CD4-positive, CD25-positive, alpha-beta regulatory T cell (primary cell): ENCODE results near the gene ZFP90. TPM values are rescaled to one million over a fixed set of nuclear protein-coding genes. Genes with fewer than 3 reads are reported as not detected.

Source experiments
- ATAC-seq, 2 donors: fragments of 150-1000 bp; cut with Tn5 transposase; one replicate each; pipeline ENCODE4 v1.10.0; 2021; ENCODE audit warnings: low read depth in 2 of 2, moderate number of reproducible peaks in 2 of 2, moderate library complexity in 1 of 2
- DNase-seq, 3 donors: peaks; one replicate each; pipeline versions ENCODE4 v3.0.0 to v3.0.0-alpha.2; 2012 to 2022; ENCODE audit warnings: mixed read lengths in 1 of 3
- H3K27ac ChIP-seq: one replicate; pipeline ENCODE4 v1.7.0; 2013; ENCODE audit warnings: mild to moderate bottlenecking, low read length; ENCODE audit not compliant: insufficient read depth, poor library complexity, severe bottlenecking
- H3K27me3 ChIP-seq: one replicate; pipeline ENCODE4 v1.7.0; 2013; ENCODE audit warnings: low read length; ENCODE audit not compliant: control insufficient read depth, insufficient read depth
- H3K36me3 ChIP-seq: one replicate; pipeline ENCODE4 v1.7.0; 2013; ENCODE audit warnings: mild to moderate bottlenecking, low read length, moderate library complexity; ENCODE audit not compliant: control insufficient read depth, insufficient read depth
- H3K4me1 ChIP-seq: 2 replicates; pipeline ENCODE4 v1.7.0; 2013; ENCODE audit warnings: mild to moderate bottlenecking, low read length; ENCODE audit not compliant: insufficient read depth, control insufficient read depth, poor library complexity, severe bottlenecking
- H3K4me3 ChIP-seq: one replicate; pipeline ENCODE4 v1.7.0; 2013; ENCODE audit warnings: low read depth, mild to moderate bottlenecking, low read length, moderate library complexity
- H3K9me3 ChIP-seq, 2 experiments: 1 replicate in 1 of 2; 2 replicates in 1 of 2; pipeline ENCODE4 v1.7.0; 2013; ENCODE audit warnings: low read length in 2 of 2, mild to moderate bottlenecking in 1 of 2, moderate library complexity in 1 of 2; ENCODE audit not compliant: control insufficient read depth in 2 of 2
- H3K27ac Mint-ChIP-seq, 3 donors: one replicate each; pipeline ENCODE4 v1.8.0; 2020 to 2022; ENCODE audit warnings: mild to moderate bottlenecking in 3 of 3, mixed read lengths in 3 of 3, moderate library complexity in 2 of 3
- H3K27me3 Mint-ChIP-seq: one replicate; pipeline ENCODE4 v1.8.0; 2022; ENCODE audit warnings: mild to moderate bottlenecking, mixed read lengths
- H3K36me3 Mint-ChIP-seq: one replicate; pipeline ENCODE4 v1.8.0; 2020; ENCODE audit warnings: mixed read lengths
- H3K4me1 Mint-ChIP-seq, 4 donors: one replicate each; pipeline ENCODE4 v1.8.0; 2020 to 2022; ENCODE audit warnings: mixed read lengths in 4 of 4, mild to moderate bottlenecking in 1 of 4
- H3K4me3 Mint-ChIP-seq, 4 donors: one replicate each; pipeline ENCODE4 v1.8.0; 2020 to 2022; ENCODE audit warnings: mild to moderate bottlenecking in 4 of 4, mixed read lengths in 4 of 4, moderate library complexity in 3 of 4
- H3K9me3 Mint-ChIP-seq, 7 donors: one replicate each; pipeline ENCODE4 v1.8.0; 2020 to 2022; ENCODE audit warnings: mixed read lengths in 7 of 7, mild to moderate bottlenecking in 3 of 7, moderate library complexity in 2 of 7
- polyA plus RNA-seq, 4 donors: library from polyadenylated mRNA; unstranded; fragments of 300-500 nt; fragmentation: Illumina TruSeq; gene quantifications; one replicate each; pipeline ENCODE4 v1.2.3, GENCODE V29; 2021
- total RNA-seq: library from RNA; stranded (reverse); gene quantifications from one replicate; pipeline ENCODE4 v1.2.3, GENCODE V29; 2022

ZFP90 gene
- total and polyA plus RNA-seq, 5 donors from 2014 or later, result 20.6 to 49.3 (median 24.8) TPM

DNA sequence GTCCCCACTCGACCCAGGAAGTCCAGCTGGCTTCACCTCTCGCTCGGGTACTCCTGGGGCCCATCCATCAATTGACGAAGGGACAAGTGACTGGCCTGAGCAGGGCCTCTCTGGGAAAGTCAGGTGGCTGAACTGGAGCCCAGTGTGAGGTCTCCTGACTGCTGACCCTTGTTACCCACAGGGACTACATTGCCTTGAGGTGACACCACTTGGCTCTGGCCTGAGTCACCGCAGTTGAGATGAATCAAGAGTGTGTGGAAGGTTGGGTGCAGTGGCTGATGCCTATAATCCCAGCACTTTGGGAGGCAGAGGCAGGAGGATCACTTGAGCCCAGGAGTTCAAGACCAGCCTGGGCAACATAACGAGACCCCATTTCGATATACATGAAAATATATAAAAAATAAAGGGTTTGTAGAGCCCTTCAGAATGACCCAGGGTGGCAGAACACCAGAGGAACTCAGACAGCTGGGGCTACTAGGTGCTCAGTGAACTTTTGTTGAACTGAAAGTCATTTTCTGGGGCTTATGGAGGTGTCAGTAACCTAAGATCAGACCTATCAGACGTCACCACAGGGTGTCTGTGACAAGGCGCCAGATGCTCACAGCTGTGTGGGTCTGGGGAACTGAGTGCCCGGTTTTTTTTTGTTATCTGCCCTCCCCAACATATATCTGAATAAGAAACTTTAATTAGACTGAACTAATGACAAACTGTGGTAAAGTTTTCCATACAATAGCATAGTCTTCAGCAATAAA is 14.8 kb upstream of the ZFP90 start:
- H3K27ac ChIP-seq, result no peak overlapping the region
- Mint-ChIP-seq H3K4me3 (no peak overlapping the region), H3K4me1 (peaks cover 5 to 16% (median 10%) of the 10 kb centered on the region in 4 donors), H3K27ac (no peak overlapping the region), H3K27me3 (peaks cover 23% of the 10 kb centered on the region), H3K9me3 (no peaks in the 10 kb centered on the region), H3K36me3 (no peaks in the 10 kb centered on the region)
- ATAC-seq, result no peak
- no peaks in the 10 kb centered on the region for H3K27me3 ChIP-seq
- DNase-seq, result no peak
- peaks cover 15% of the 10 kb centered on the region for H3K4me1 ChIP-seq
- no peaks in the 10 kb centered on the region for H3K9me3 ChIP-seq
- H3K4me3 ChIP-seq, result no peak overlapping the region
- no peaks in the 10 kb centered on the region for H3K36me3 ChIP-seq

GRCh38 chr16:68526143-68526781 is 12.8 kb upstream of the ZFP90 start:
- Histone ChIP-seq H3K4me1 (peaks cover 24% of the 10 kb centered on the region), H3K27ac (no peak overlapping the region), H3K27me3 (no peaks in the 10 kb centered on the region), H3K9me3 (no peaks in the 10 kb centered on the region), H3K4me3 (no peak overlapping the region), H3K36me3 (no peaks in the 10 kb centered on the region)
- DNase-seq (peak in 1 of 3 donors; percentile 29), ATAC-seq (no peak)
- Mint-ChIP-seq H3K36me3 (no peaks in the 10 kb centered on the region), H3K27me3 (peaks cover 14% of the 10 kb centered on the region), H3K27ac (no peak overlapping the region), H3K4me1 (peaks cover 5 to 25% (median 13%) of the 10 kb centered on the region in 4 donors), H3K9me3 (no peaks in the 10 kb centered on the region), H3K4me3 (no peak overlapping the region)

- no peak overlapping the region for H3K27ac Mint-ChIP-seq
- H3K36me3 ChIP-seq, result no peaks in the 10 kb centered on the region
- H3K27me3 Mint-ChIP-seq, result peaks cover 10% of the 10 kb centered on the region
- H3K4me1 Mint-ChIP-seq, result peaks cover 5 to 24% (median 15%) of the 10 kb centered on the region in 4 donors
- H3K4me1 ChIP-seq, result peaks cover 24% of the 10 kb centered on the region
- H3K9me3 Mint-ChIP-seq, result no peaks in the 10 kb centered on the region
- no peak overlapping the region for H3K4me3 Mint-ChIP-seq
- H3K27ac ChIP-seq, result no peak overlapping the region
- H3K4me3 ChIP-seq, result no peak overlapping the region
- H3K27me3 ChIP-seq, result no peaks in the 10 kb centered on the region
- ATAC-seq (no peak), DNase-seq (no peak)
- H3K36me3 Mint-ChIP-seq, result no peaks in the 10 kb centered on the region
- H3K9me3 ChIP-seq, result no peaks in the 10 kb centered on the region
Measured at GRCh38 chr16:68526782-68527145, 12.3 kb upstream of the ZFP90 start.

DNA sequence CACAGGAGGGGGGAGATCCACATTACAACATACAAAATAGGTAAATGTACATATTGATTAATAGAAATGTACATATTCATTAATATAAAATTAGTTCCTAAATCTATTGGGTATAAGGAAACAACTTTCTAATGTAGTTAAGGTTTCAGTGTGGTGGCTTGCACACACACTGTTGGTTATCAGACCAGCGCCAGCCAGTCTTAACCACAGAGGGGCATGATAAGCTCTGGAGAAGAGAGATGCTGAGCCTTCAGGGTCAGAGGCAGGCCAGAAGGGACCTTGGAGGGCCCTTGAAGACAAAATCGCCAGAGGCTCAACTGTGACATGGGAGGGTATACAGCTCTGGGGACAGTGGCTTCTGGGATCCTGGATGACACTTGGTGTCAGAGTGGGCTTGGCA is 10.9 kb upstream of the ZFP90 start:
- H3K27me3 ChIP-seq, result no peaks in the 10 kb centered on the region
- H3K9me3 ChIP-seq, result no peaks in the 10 kb centered on the region
- H3K9me3 Mint-ChIP-seq, result no peaks in the 10 kb centered on the region
- H3K27me3 Mint-ChIP-seq, result peaks cover 10% of the 10 kb centered on the region
- DNase-seq (no peak), ATAC-seq (peak in 1 of 2 donors; percentile 3)
- H3K27ac Mint-ChIP-seq, result peak overlapping the region in 1 of 3 donors; percentile 92
- no peaks in the 10 kb centered on the region for H3K36me3 ChIP-seq
- H3K4me3 ChIP-seq, result no peak overlapping the region
- H3K36me3 Mint-ChIP-seq, result no peaks in the 10 kb centered on the region
- H3K4me3 Mint-ChIP-seq, result peak overlapping the region in 2 of 4 donors; percentile 36 to 92
- H3K4me1 ChIP-seq, result peaks cover 24% of the 10 kb centered on the region
- H3K4me1 Mint-ChIP-seq, result peaks cover 5 to 24% (median 15%) of the 10 kb centered on the region in 4 donors
- no peak overlapping the region for H3K27ac ChIP-seq

- peak; percentile 81 to 90 (median 89) for DNase-seq
- Mint-ChIP-seq H3K4me1 (peaks cover 5 to 24% (median 15%) of the 10 kb centered on the region in 4 donors), H3K27ac (peak overlapping the region; percentile 76 to 92 (median 89)), H3K9me3 (no peaks in the 10 kb centered on the region), H3K36me3 (peaks cover under 1% of the 10 kb centered on the region), H3K4me3 (peak overlapping the region; percentile 91 to 95 (median 92)), H3K27me3 (peaks cover 8% of the 10 kb centered on the region)
- H3K4me3 ChIP-seq, result no peak overlapping the region
- no peaks in the 10 kb centered on the region for H3K9me3 ChIP-seq
- no peak overlapping the region for H3K27ac ChIP-seq
- no peaks in the 10 kb centered on the region for H3K36me3 ChIP-seq
- H3K4me1 ChIP-seq, result peaks cover 24% of the 10 kb centered on the region
- H3K27me3 ChIP-seq, result no peaks in the 10 kb centered on the region
- ATAC-seq, result peak; percentile 84 to 85
Measured at GRCh38 chr16:68528686-68529379, 10.3 kb upstream of the ZFP90 start.

DNA sequence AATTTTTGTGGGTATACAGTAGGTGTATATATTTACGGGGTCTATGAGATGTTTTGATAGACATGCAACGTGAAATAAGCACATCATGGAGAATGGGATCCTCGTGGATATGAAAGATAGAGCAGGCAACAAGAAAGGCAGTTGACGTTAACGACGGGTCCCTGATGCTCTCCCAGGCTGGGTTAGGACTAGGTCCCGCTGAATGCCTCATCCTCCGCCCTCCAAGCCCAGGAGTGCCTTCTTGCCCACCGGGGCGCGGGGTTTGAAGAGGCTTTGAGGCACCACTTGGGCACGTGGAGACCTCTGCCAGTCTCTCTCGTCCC is 9.5 kb upstream of the ZFP90 start:
- Histone ChIP-seq H3K4me3 (peak overlapping the region; percentile 71), H3K36me3 (no peaks in the 10 kb centered on the region), H3K27me3 (no peaks in the 10 kb centered on the region), H3K27ac (peak overlapping the region; percentile 38), H3K4me1 (peaks cover 24% of the 10 kb centered on the region), H3K9me3 (no peaks in the 10 kb centered on the region)
- Mint-ChIP-seq H3K27ac (peak overlapping the region in 2 of 3 donors; percentile 89 to 92), H3K4me1 (peaks cover 5 to 24% (median 15%) of the 10 kb centered on the region in 4 donors), H3K27me3 (peaks cover 6% of the 10 kb centered on the region), H3K9me3 (no peaks in the 10 kb centered on the region), H3K4me3 (peak overlapping the region; percentile 91 to 94 (median 92)), H3K36me3 (peaks cover 4% of the 10 kb centered on the region)
- DNase-seq, result no peak
- peak; percentile 4 to 9 for ATAC-seq

DNA sequence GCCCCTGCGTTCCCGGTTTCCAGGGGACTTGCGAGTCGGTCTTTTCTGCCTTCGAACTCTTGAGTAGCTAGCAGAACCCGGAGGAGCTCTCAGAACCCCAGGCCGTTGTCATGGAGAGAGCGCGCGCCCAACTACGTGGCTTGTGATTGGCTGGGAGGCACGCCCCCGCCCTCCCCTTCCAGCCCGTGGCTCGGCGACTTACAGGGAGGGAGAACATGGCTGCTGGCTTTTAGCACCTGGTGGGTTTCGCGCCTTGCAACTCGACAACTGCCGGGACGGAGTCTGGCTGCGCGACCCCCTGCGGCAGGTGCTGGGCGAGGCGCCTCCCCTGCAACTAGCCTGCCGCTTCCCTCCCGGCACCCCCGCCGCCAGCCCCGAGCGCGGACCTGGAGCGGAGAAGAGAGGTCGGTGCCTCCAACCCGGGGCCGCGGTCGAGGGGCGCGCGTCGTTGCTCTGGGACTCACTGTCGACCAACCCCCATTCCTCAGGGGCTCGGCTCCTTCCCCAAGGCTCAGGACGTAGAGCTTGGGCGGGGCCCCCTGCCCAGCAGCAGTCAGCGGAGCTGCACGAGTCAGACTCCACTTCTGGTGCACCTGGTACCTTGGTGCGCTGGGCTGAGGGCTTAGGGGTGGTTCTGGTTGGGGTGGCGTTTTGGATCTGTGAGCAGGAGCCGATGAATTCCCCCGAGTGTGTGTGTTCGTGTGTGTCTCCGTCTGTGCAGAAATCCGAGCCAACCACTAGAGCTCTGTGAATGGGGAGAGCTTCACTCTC is 9.0 kb upstream of the ZFP90 start:
- Mint-ChIP-seq H3K27me3 (peaks cover 6% of the 10 kb centered on the region), H3K4me1 (peaks cover 5 to 24% (median 15%) of the 10 kb centered on the region in 4 donors), H3K9me3 (no peaks in the 10 kb centered on the region), H3K4me3 (peak overlapping the region; percentile 91 to 94 (median 92)), H3K27ac (peak overlapping the region in 2 of 3 donors; percentile 89 to 92), H3K36me3 (peaks cover 7% of the 10 kb centered on the region)
- no peaks in the 10 kb centered on the region for H3K27me3 ChIP-seq
- H3K36me3 ChIP-seq, result no peaks in the 10 kb centered on the region
- H3K9me3 ChIP-seq, result no peaks in the 10 kb centered on the region
- H3K4me3 ChIP-seq, result peak overlapping the region; percentile 71
- peak; percentile 81 to 93 (median 90) for DNase-seq
- peak; percentile 89 to 90 for ATAC-seq
- peak overlapping the region; percentile 38 for H3K27ac ChIP-seq
- peaks cover 24% of the 10 kb centered on the region for H3K4me1 ChIP-seq
